Glutamatergic neuron (in vitro differentiated cells): Measurements from ENCODE around the gene TBC1D22A. TPM values are rescaled to one million over a fixed set of nuclear protein-coding genes. Genes with fewer than 3 reads are reported as not detected.

Source experiments
- DNase-seq: peaks from one replicate; pipeline ENCODE4 v3.0.0; 2022
- H3K27ac Mint-ChIP-seq: one replicate; pipeline ENCODE4 v1.8.0; 2020; ENCODE audit warnings: mild to moderate bottlenecking, mixed read lengths, inconsistent platforms; ENCODE audit not compliant: unreplicated experiment
- H3K27me3 Mint-ChIP-seq: one replicate; pipeline ENCODE4 v1.8.0; 2020; ENCODE audit warnings: mild to moderate bottlenecking, moderate library complexity, mixed read lengths, inconsistent platforms; ENCODE audit not compliant: unreplicated experiment
- H3K36me3 Mint-ChIP-seq: one replicate; pipeline ENCODE4 v1.8.0; 2020; ENCODE audit warnings: mild to moderate bottlenecking, mixed read lengths, inconsistent platforms; ENCODE audit not compliant: unreplicated experiment
- H3K4me1 Mint-ChIP-seq: one replicate; pipeline ENCODE4 v1.8.0; 2020; ENCODE audit warnings: mild to moderate bottlenecking, low read depth, mixed read lengths, inconsistent platforms; ENCODE audit not compliant: unreplicated experiment
- H3K4me3 Mint-ChIP-seq: one replicate; pipeline ENCODE4 v1.8.0; 2020; ENCODE audit warnings: mild to moderate bottlenecking, mixed read lengths, inconsistent platforms; ENCODE audit not compliant: unreplicated experiment
- H3K9me3 Mint-ChIP-seq: one replicate; pipeline ENCODE4 v1.8.0; 2020; ENCODE audit warnings: mild to moderate bottlenecking, moderate library complexity, mixed read lengths, inconsistent platforms; ENCODE audit not compliant: unreplicated experiment
- CTCF ChIP-seq: fragments of 200-600 bp; sonication (generic); IDR thresholded peaks from one replicate; pipeline ENCODE4 v1.5.0; 2021; ENCODE audit not compliant: partially characterized antibody, unreplicated experiment
- total RNA-seq: library from RNA; stranded (reverse); fragmentation: NEBNext Ultra II Directional; extraction: Animal tissue kit (Norgen Biotek cat#: 25700); gene quantifications from one replicate; pipeline ENCODE4 v1.2.1, GENCODE V29; 2021; ENCODE audit not compliant: unreplicated experiment

Gene TBC1D22A
- total RNA-seq, 1 donor from 2014 or later, result 23.0 TPM

GRCh38 chr22:47064016-47064415, 301.6 kb downstream of the TBC1D22A start:
- Mint-ChIP-seq H3K36me3 (peaks cover 11% of the 10 kb centered on the region), H3K27me3 (peaks cover 13% of the 10 kb centered on the region), H3K4me1 (peaks cover 7% of the 10 kb centered on the region), H3K4me3 (no peak overlapping the region), H3K27ac (no peak overlapping the region), H3K9me3 (peaks cover 23% of the 10 kb centered on the region)
- DNase-seq, result no peak
- no peak for TF ChIP-seq CTCF

GRCh38 chr22:47064416-47064815, 302.0 kb downstream of the TBC1D22A start:
- no peak for TF ChIP-seq CTCF
- Mint-ChIP-seq H3K36me3 (peaks cover 11% of the 10 kb centered on the region), H3K4me1 (peaks cover 6% of the 10 kb centered on the region), H3K27me3 (peaks cover 13% of the 10 kb centered on the region), H3K9me3 (peaks cover 21% of the 10 kb centered on the region), H3K27ac (no peak overlapping the region), H3K4me3 (no peak overlapping the region)
- DNase-seq, result no peak

- no peak overlapping the region for H3K27ac Mint-ChIP-seq
- no peak for DNase-seq
- H3K4me1 Mint-ChIP-seq, result peaks cover 4% of the 10 kb centered on the region
Observed at GRCh38 chr22:47065756-47066615, 303.5 kb downstream of the TBC1D22A start.

GRCh38 chr22:47066616-47066905, 304.1 kb downstream of the TBC1D22A start:
- Mint-ChIP-seq H3K9me3 (peaks cover 13% of the 10 kb centered on the region), H3K4me1 (peaks cover 4% of the 10 kb centered on the region), H3K27me3 (peaks cover 11% of the 10 kb centered on the region), H3K27ac (no peak overlapping the region), H3K36me3 (peaks cover 6% of the 10 kb centered on the region), H3K4me3 (no peak overlapping the region)
- DNase-seq, result no peak
- no peak for TF ChIP-seq CTCF

More at GRCh38 chr22:47065756-47066615, 303.5 kb downstream of the TBC1D22A start:
- no peak for TF ChIP-seq CTCF
- H3K27me3 Mint-ChIP-seq, result peaks cover 13% of the 10 kb centered on the region
- H3K36me3 Mint-ChIP-seq, result peaks cover 11% of the 10 kb centered on the region
- peaks cover 16% of the 10 kb centered on the region for H3K9me3 Mint-ChIP-seq
- no peak overlapping the region for H3K4me3 Mint-ChIP-seq

GRCh38 chr22:47067321-47067890, 305.0 kb downstream of the TBC1D22A start:
- no peak overlapping the region for H3K27ac Mint-ChIP-seq
- no peak for DNase-seq
- peaks cover 14% of the 10 kb centered on the region for H3K9me3 Mint-ChIP-seq
- peaks cover 8% of the 10 kb centered on the region for H3K4me1 Mint-ChIP-seq
- peaks cover 10% of the 10 kb centered on the region for H3K27me3 Mint-ChIP-seq
- H3K36me3 Mint-ChIP-seq, result peaks cover 5% of the 10 kb centered on the region
- H3K4me3 Mint-ChIP-seq, result no peak overlapping the region
- TF ChIP-seq CTCF, result no peak
